HG03457 (cell line): ENCODE data around the gene ISLR.

ENCODE experiments used
- ATAC-seq: cut with Tn5 transposase; IDR thresholded peaks from one replicate; pipeline ENCODE4 v1.9.1; 2021; ENCODE audit warnings: moderate number of reproducible peaks; ENCODE audit not compliant: unreplicated experiment

The ISLR gene

GRCh38 chr15:74173380-74174218 is at the start of gene ISLR:
TSS of gene ISLR (plus strand) at chr15:74173710. CDS start at chr15:74174859, 1,149 bp downstream.
- ATAC-seq = no peak

GRCh38 chr15:74124196-74124595 is 49.3 kb upstream of the ISLR start:
- ATAC-seq = no peak

GRCh38 chr15:74124759-74125158 is 48.8 kb upstream of the ISLR start:
- no peak for ATAC-seq

- no peak for ATAC-seq
These were observed 46.1 kb upstream of the ISLR start for GRCh38 chr15:74127255-74127953.

- no peak for ATAC-seq
These were observed 45.3 kb upstream of the ISLR start for GRCh38 chr15:74127954-74128784.

- ATAC-seq = no peak
These were observed 44.5 kb upstream of the ISLR start for GRCh38 chr15:74128785-74129585.

- no peak for ATAC-seq
These were observed 43.8 kb upstream of the ISLR start for GRCh38 chr15:74129586-74130154.

GRCh38 chr15:74130155-74130848 is 43.2 kb upstream of the ISLR start, which contains the start of gene ISLR2:
TSS of gene ISLR2 (plus strand) at chr15:74130586. CDS start at chr15:74132755, 2,169 bp downstream.
- no peak for ATAC-seq

GRCh38 chr15:74130849-74131627 is 42.5 kb upstream of the ISLR start:
- no peak for ATAC-seq

- ATAC-seq = no peak
These were observed 41.7 kb upstream of the ISLR start for GRCh38 chr15:74131628-74132413.

GRCh38 chr15:74132681-74133651 is 40.5 kb upstream of the ISLR start:
- no peak for ATAC-seq

- ATAC-seq = no peak
These were observed 39.7 kb upstream of the ISLR start for GRCh38 chr15:74133694-74134386.

- ATAC-seq = no peak
These were observed 39.0 kb upstream of the ISLR start for GRCh38 chr15:74134387-74135027.

GRCh38 chr15:74135041-74135565 is 38.4 kb upstream of the ISLR start:
- no peak for ATAC-seq

GRCh38 chr15:74136540-74136813 is 37.0 kb upstream of the ISLR start:
- ATAC-seq = no peak
